ENCODE results near the gene MARCHF6.

The MARCHF6 gene

GRCh38 chr5:10401498-10401897, 48.0 kb downstream of the MARCHF6 start:
- Histone ChIP-seq H3K4me3 (ENCODE audit: low read depth, low read length) (no peak overlapping the region), H3K27ac (ENCODE audit: extremely low read depth, low read depth, low read length) (no peak overlapping the region), H3K9me3 (ENCODE audit: control insufficient read depth, insufficient read depth, low read depth, low read length) (no peaks in the 10 kb centered on the region), H3K4me1 (ENCODE audit: control insufficient read depth, insufficient read depth, low read length) (no peaks in the 10 kb centered on the region), H3K36me3 (ENCODE audit: control insufficient read depth in 2 of 2, insufficient read depth in 1 of 2, low read length in 2 of 2) (peaks cover 76 to 81% of the 10 kb centered on the region in 2 experiments)
- ChIA-PET POLR2A (no interaction called here), CTCF (no interaction called here)
- TF ChIP-seq YY1 (tag by site-specific recombination; IDR thresholded peaks at IDR 0.05) (no peak), PRDM1 (tag by site-specific recombination; IDR thresholded peaks at IDR 0.05) (peak; percentile 42; the same call in 1 of the 2 replicates)

Data from HEK293 (cell line).